ENCODE data around the gene GNAS-AS1.

Gene GNAS-AS1

DNA sequence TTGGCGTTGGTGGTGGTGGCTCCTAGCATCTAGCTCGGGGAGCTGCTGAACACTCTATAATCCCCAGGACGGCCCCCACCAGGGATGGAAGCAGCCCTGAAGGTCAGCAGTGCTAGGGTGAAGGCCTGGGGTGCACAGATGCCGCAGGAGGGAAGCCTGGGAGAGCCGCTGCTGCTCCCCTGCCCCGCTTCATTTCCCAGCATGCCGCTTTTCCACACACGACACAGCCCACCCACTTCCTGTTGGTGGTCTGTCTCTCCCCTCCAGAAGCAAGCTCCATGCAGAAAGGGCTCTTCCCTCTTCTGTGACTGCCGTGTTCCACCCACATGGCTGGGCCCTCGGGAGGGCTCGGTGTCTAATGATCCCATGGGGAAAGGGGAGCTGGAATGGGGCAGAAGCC lies 35.3 kb downstream of the GNAS-AS1 start:
- no peak overlapping the region for H3K27ac ChIP-seq
- H3K9ac ChIP-seq = no peak overlapping the region
- no peak overlapping the region for H3K4me2 ChIP-seq
- no peaks in the 10 kb centered on the region for H4K20me1 ChIP-seq (ENCODE audit: insufficient read depth)
- no peaks in the 10 kb centered on the region for H3K79me2 ChIP-seq (ENCODE audit: insufficient read depth, low read depth)
- H3K27me3 ChIP-seq (ENCODE audit: insufficient read depth, low read depth) = peaks cover 12% of the 10 kb centered on the region; the same call in 1 of the 2 replicates
- H2AFZ ChIP-seq (ENCODE audit: low read depth) = no peak overlapping the region
- H3K36me3 ChIP-seq (ENCODE audit: insufficient read depth) = no peaks in the 10 kb centered on the region
- no peak overlapping the region for H3K4me3 ChIP-seq (IDR thresholded peaks at IDR 0.05; ENCODE audit: insufficient read depth, low read depth, low read length)
- TF ChIP-seq, protein P1, sequence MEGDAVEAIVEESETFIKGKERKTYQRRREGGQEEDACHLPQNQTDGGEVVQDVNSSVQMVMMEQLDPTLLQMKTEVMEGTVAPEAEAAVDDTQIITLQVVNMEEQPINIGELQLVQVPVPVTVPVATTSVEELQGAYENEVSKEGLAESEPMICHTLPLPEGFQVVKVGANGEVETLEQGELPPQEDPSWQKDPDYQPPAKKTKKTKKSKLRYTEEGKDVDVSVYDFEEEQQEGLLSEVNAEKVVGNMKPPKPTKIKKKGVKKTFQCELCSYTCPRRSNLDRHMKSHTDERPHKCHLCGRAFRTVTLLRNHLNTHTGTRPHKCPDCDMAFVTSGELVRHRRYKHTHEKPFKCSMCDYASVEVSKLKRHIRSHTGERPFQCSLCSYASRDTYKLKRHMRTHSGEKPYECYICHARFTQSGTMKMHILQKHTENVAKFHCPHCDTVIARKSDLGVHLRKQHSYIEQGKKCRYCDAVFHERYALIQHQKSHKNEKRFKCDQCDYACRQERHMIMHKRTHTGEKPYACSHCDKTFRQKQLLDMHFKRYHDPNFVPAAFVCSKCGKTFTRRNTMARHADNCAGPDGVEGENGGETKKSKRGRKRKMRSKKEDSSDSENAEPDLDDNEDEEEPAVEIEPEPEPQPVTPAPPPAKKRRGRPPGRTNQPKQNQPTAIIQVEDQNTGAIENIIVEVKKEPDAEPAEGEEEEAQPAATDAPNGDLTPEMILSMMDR (conservative IDR thresholded peaks at IDR 0.05; ENCODE audit: low read depth, low read length) = no peak
- peaks cover 16% of the 10 kb centered on the region for H3K4me1 ChIP-seq (ENCODE audit: low read depth, poor library complexity, severe bottlenecking)

DNA sequence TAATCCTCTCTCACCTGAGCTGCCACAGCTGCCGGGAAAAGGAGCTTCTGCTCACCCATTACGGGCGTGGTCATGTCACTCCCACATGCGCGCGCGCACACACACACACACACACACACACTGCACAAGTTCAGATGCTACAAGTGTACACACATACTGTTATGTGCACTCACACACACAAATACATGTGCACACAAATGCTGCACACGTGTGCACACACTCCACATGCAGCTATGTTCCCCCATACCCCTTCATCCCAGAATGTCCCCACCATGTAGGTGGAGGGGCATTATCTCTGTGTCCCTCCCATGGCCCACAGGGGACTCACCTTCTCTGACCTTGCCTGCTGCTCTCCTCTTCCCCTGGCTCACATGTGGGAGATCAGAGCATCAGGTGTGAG lies 37.3 kb downstream of the GNAS-AS1 start:
- H3K4me1 ChIP-seq (ENCODE audit: low read depth, poor library complexity, severe bottlenecking) = no peaks in the 10 kb centered on the region
- H3K36me3 ChIP-seq (ENCODE audit: insufficient read depth) = no peaks in the 10 kb centered on the region
- H2AFZ ChIP-seq (ENCODE audit: low read depth) = no peak overlapping the region
- H4K20me1 ChIP-seq (ENCODE audit: insufficient read depth) = no peaks in the 10 kb centered on the region
- H3K4me2 ChIP-seq = no peak overlapping the region
- H3K79me2 ChIP-seq (ENCODE audit: insufficient read depth, low read depth) = no peaks in the 10 kb centered on the region
- no peak overlapping the region for H3K27ac ChIP-seq
- H3K27me3 ChIP-seq (ENCODE audit: insufficient read depth, low read depth) = peaks cover 12% of the 10 kb centered on the region; the same call in 1 of the 2 replicates
- no peak overlapping the region for H3K9ac ChIP-seq
- TF ChIP-seq, protein P1 (conservative IDR thresholded peaks at IDR 0.05; ENCODE audit: low read depth, low read length) = no peak
- H3K4me3 ChIP-seq (IDR thresholded peaks at IDR 0.05; ENCODE audit: insufficient read depth, low read depth, low read length) = no peak overlapping the region

DNA sequence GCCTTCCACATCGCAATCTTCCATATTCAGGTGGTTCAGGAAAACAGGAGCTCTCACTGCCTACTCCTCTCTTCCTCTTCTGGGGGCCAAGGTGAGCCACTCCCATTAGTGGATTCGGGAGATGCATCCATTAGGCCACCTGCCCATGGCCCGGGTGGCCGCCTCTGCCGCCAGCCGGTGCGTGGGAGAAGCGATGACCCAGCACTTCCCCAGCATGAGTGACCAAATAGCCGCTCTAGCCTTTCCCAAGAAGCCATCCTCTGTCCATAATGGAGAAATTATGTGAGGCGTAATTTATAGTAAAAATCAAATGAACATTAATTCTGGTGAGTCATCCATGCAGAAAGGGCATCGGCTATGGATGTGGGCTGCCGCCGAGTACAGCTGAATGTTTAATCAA lies 39.4 kb downstream of the GNAS-AS1 start:
- peaks cover 20% of the 10 kb centered on the region; the same call in 1 of the 2 replicates for H3K27me3 ChIP-seq (ENCODE audit: insufficient read depth, low read depth)
- H4K20me1 ChIP-seq (ENCODE audit: insufficient read depth) = no peaks in the 10 kb centered on the region
- H3K27ac ChIP-seq = no peak overlapping the region
- H3K9ac ChIP-seq = no peak overlapping the region
- no peaks in the 10 kb centered on the region for H3K36me3 ChIP-seq (ENCODE audit: insufficient read depth)
- TF ChIP-seq, protein P1 (conservative IDR thresholded peaks at IDR 0.05; ENCODE audit: low read depth, low read length) = no peak
- H3K4me3 ChIP-seq (IDR thresholded peaks at IDR 0.05; ENCODE audit: insufficient read depth, low read depth, low read length) = no peak overlapping the region
- H3K4me1 ChIP-seq (ENCODE audit: low read depth, poor library complexity, severe bottlenecking) = no peaks in the 10 kb centered on the region
- no peaks in the 10 kb centered on the region for H3K79me2 ChIP-seq (ENCODE audit: insufficient read depth, low read depth)
- no peak overlapping the region for H3K4me2 ChIP-seq
- no peak overlapping the region for H2AFZ ChIP-seq (ENCODE audit: low read depth)

DNA sequence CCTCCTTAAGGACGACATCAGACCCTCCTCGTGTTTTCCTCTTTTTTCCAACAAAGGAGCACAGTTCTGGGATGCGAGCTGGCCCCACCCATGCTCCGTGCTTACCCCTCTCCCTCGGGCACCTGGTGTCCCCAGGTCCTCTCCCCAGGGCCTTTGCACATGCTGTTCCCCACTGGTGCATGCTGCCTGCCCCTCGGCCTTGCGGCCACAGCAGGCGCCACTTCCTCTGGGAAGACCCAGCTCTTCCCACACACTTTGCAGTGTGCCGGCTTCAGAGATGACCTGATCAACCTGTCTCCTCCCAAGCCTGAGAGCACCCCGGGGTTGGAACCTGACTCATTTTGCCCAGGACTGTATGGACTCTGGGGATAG lies 39.8 kb downstream of the GNAS-AS1 start:
- Histone ChIP-seq H2AFZ (ENCODE audit: low read depth) (no peak overlapping the region), H3K36me3 (ENCODE audit: insufficient read depth) (no peaks in the 10 kb centered on the region), H4K20me1 (ENCODE audit: insufficient read depth) (no peaks in the 10 kb centered on the region), H3K79me2 (ENCODE audit: insufficient read depth, low read depth) (no peaks in the 10 kb centered on the region), H3K4me3 (IDR thresholded peaks at IDR 0.05; ENCODE audit: insufficient read depth, low read depth, low read length) (no peak overlapping the region), H3K4me1 (ENCODE audit: low read depth, poor library complexity, severe bottlenecking) (no peaks in the 10 kb centered on the region), H3K27me3 (ENCODE audit: insufficient read depth, low read depth) (peaks cover 25% of the 10 kb centered on the region; the same call in 1 of the 2 replicates), H3K27ac (no peak overlapping the region), H3K4me2 (no peak overlapping the region), H3K9ac (no peak overlapping the region)
- TF ChIP-seq, protein P1 (conservative IDR thresholded peaks at IDR 0.05; ENCODE audit: low read depth, low read length) = no peak

Data from KMS-11 (cell line).